Middle frontal gyrus (tissue), 1 donor: ENCODE data around the gene IGSF22.
"Not testable (repeated sequence)": the region's sequence is repeated elsewhere in the genome, so short reads cannot be mapped to it uniquely, and the experiment has no call there.

Experiments
- DNase-seq: peaks from one replicate; pipeline ENCODE4 v3.0.0-alpha.2; 2015; ENCODE audit warnings: low spot score; ENCODE audit errors: extremely low spot score

IGSF22 gene

GRCh38 chr11:18692941-18693760, 32.8 kb downstream of the IGSF22 start:
- no peak for DNase-seq

- DNase-seq, result not testable (repeated sequence)
These were observed 34.4 kb downstream of the IGSF22 start for GRCh38 chr11:18691467-18692140.

GRCh38 chr11:18684267-18684666, 41.7 kb downstream of the IGSF22 start:
- DNase-seq, result no peak

- DNase-seq, result no peak
These were observed 43.5 kb downstream of the IGSF22 start for GRCh38 chr11:18682466-18682865.

- DNase-seq, result not testable (repeated sequence)
These were observed 44.0 kb downstream of the IGSF22 start for GRCh38 chr11:18681949-18682348.

- DNase-seq, result no peak
These were observed 48.4 kb downstream of the IGSF22 start for GRCh38 chr11:18677560-18677959.

- DNase-seq, result no peak
These were observed 49.2 kb downstream of the IGSF22 start for GRCh38 chr11:18676803-18677202.

- not testable (repeated sequence) for DNase-seq
These were observed 53.8 kb downstream of the IGSF22 start for GRCh38 chr11:18672209-18672608.

- no peak for DNase-seq
These were observed 54.7 kb downstream of the IGSF22 start for GRCh38 chr11:18671246-18671645.

GRCh38 chr11:18669711-18670110, 56.3 kb downstream of the IGSF22 start:
- no peak for DNase-seq

GRCh38 chr11:18669219-18669596, 56.8 kb downstream of the IGSF22 start:
- DNase-seq, result no peak

- DNase-seq, result no peak
These were observed 57.9 kb downstream of the IGSF22 start for GRCh38 chr11:18668131-18668530.

- not testable (repeated sequence) for DNase-seq
These were observed 60.6 kb downstream of the IGSF22 start for GRCh38 chr11:18665353-18665872.

- DNase-seq, result no peak
These were observed 68.3 kb downstream of the IGSF22 start for GRCh38 chr11:18657673-18658072.
